Activated CD8-positive, alpha-beta T cell treated with anti-CD3 and anti-CD28 coated beads, Interleukin-2, amount 10 ng/mL, durations not matched to agents 7 days and 5 days (primary cell): ENCODE measurements around the gene ATP4A. TPM values are rescaled to one million over a fixed set of nuclear protein-coding genes. Genes with fewer than 3 reads are reported as not detected.

Experiments
- ATAC-seq: fragments of 150-1000 bp; cut with Tn5 transposase; one replicate; pipeline ENCODE4 v1.10.0; 2021; ENCODE audit warnings: moderate library complexity
- CTCF ChIA-PET: fragments of 350-600 bp; sonication (Branson Sonifier 250); formaldehyde crosslinking; loops from one replicate; lab custom pipeline; 2021; ENCODE audit warnings: antibody characterized with exemption; lab: Charles Lee
- POLR2A ChIA-PET: fragments of 350-600 bp; sonication (Branson Sonifier 250); formaldehyde crosslinking; loops from one replicate; lab custom pipeline; 2021; ENCODE audit warnings: antibody characterized with exemption; lab: Charles Lee
- DNase-seq: peaks from one replicate; pipeline ENCODE4 v3.0.0-alpha.2; 2020
- H3K27ac Mint-ChIP-seq: one replicate; pipeline ENCODE4 v1.8.0; 2021; ENCODE audit warnings: mild to moderate bottlenecking, mixed read lengths
- H3K27me3 Mint-ChIP-seq: one replicate; pipeline ENCODE4 v1.8.0; 2021; ENCODE audit warnings: low read depth, mixed read lengths
- H3K36me3 Mint-ChIP-seq: one replicate; pipeline ENCODE4 v1.8.0; 2021; ENCODE audit warnings: low read depth, mixed read lengths
- H3K4me1 Mint-ChIP-seq: one replicate; pipeline ENCODE4 v1.8.0; 2021; ENCODE audit warnings: low read depth, mixed read lengths
- H3K4me3 Mint-ChIP-seq: one replicate; pipeline ENCODE4 v1.8.0; 2021; ENCODE audit warnings: mild to moderate bottlenecking, mixed read lengths
- H3K9me3 Mint-ChIP-seq: one replicate; pipeline ENCODE4 v1.8.0; 2022; ENCODE audit warnings: mixed read lengths; ENCODE audit not compliant: insufficient read depth
- total RNA-seq, 2 experiments: library from RNA; stranded (reverse); gene quantifications; one replicate each; pipeline ENCODE4 v1.2.3, GENCODE V29; 2021

Gene ATP4A
- total RNA-seq, 2 experiments from 2014 or later = not detected

DNA sequence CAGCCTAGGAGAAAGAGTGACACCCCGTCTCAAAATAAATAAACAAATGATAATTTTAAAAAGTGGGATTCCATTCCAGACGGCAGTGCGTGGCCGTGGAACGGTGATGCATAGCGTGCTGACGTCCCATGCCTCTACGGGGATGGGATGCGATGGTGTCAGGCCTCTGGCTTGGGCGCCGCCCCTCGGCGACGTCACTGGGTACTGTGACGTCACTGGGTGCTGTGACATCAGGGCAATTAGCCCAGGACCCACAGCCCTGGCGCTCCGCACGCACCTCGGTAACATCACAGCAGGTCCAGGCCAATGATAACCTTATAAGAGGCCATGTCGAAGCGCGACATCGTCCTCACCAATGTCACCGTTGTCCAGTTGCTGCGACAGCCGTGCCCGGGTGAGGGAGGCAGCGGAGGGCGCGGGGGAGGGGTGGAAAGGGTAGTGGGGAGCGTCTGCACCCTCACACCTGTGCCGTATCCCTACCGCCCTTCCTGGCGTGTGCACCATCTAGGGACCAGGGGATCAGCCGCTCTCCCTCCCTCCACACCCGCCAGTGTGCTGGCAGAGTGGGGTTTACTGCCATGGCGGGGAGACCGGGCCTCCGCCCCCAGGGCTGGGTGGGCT is 30.1 kb downstream of the ATP4A start, which contains the start of gene GAPDHS:
Gene GAPDHS, plus strand, starts transcription at position 256 of the 621 bp plus-strand sequence. Its CDS starts 72 bp downstream, at position 328.
- no peaks in the 10 kb centered on the region for H3K9me3 Mint-ChIP-seq
- POLR2A ChIA-PET = interaction anchor here (0.6 to 0.7 kb wide), 2 partner anchors 26 to 1085 kb away, joined by 3 to 7 read pairs; no protein-coding TSS in a partner anchor
- ATAC-seq (peak; percentile 18), DNase-seq (no peak)
- peak within 1 kb of the TSS; percentile 60 for H3K4me3 Mint-ChIP-seq
- CTCF ChIA-PET = interaction anchor here (2.8 kb wide), 1 partner anchor 23 kb away, joined by 14 read pairs; no protein-coding TSS in a partner anchor
- H3K27me3 Mint-ChIP-seq = peaks cover 34% of the 10 kb centered on the region
- peak within 1 kb of the TSS; percentile 86 for H3K27ac Mint-ChIP-seq
- no peaks in the 10 kb centered on the region for H3K36me3 Mint-ChIP-seq
- H3K4me1 Mint-ChIP-seq = peaks cover 41% of the 10 kb centered on the region

DNA sequence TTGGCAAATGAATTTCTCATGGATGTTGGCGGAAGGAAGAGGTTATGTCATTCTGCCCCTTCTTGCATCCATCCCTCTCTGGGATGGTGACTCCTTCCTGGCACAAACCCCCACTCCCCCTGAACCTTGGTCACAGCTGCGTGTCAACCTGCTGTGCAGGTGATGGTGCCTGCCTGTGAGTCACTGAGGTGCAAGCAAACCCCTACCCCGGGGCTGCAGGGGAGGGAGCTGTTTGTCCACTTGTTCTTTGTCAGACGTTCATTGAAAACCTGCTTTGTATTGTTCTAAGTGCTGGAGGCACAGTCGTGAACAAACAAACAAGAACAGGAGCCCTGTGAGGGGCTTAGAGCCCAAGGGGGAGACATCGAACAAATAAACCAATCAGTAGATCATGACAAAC is 32.2 kb downstream of the ATP4A start:
- Mint-ChIP-seq H3K9me3 (no peaks in the 10 kb centered on the region), H3K4me1 (peaks cover 31% of the 10 kb centered on the region), H3K4me3 (no peak overlapping the region), H3K27me3 (peaks cover 34% of the 10 kb centered on the region), H3K36me3 (no peaks in the 10 kb centered on the region), H3K27ac (no peak overlapping the region)
- DNase-seq = no peak
- CTCF ChIA-PET = interaction anchor here (1.7 kb wide), 1 partner anchor 21 kb away, joined by 5 read pairs; no protein-coding TSS in a partner anchor
- POLR2A ChIA-PET = no interaction called here
- ATAC-seq = no peak

DNA sequence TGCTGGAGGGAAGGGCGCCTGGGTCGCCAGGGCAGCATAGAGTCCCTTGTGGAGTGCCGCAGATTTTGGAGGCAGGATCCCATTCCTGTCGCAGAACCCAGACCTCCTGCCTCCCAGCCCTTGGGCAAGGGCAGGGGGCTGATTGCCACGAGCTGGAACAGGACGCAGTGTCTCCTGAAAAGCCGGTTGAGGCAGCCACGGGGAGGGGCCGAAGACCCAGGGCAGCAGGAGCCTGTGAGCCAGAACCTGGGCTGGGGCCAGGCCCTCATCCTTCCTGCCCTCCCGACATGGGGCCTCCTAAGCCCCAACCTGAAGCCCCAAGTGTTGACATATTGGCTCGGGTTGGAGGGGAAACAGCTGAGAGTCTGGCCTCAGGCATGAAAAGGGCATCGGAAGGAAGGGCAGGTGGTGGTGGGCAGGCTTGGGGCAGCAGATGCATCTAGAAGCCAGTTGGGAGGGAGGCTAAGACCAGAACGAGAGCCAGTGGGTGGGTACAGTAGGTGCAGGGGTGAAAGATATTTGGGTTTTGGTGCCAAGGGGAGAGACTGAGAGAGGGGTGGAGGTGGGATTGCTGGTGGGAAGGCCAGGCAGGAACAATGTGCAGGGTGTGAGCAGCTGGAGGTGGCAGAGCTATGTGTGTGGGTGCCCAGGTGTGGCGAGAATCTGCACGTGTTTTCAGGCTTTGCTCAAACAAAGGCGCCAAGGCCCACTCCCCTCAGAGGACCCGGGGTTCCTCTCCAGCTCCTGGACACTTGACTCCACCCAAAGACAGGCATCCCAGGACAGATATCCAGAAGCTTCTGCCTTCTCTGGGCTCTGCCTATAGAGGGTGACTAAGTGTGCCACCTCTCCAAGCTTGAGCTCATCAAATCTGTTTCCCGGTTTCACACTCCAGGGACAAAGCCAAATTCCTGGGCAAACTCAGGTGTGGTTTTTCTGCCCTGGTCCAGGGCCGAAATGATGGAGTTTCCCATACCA is 33.9 kb downstream of the ATP4A start:
- POLR2A ChIA-PET = no interaction called here

DNA sequence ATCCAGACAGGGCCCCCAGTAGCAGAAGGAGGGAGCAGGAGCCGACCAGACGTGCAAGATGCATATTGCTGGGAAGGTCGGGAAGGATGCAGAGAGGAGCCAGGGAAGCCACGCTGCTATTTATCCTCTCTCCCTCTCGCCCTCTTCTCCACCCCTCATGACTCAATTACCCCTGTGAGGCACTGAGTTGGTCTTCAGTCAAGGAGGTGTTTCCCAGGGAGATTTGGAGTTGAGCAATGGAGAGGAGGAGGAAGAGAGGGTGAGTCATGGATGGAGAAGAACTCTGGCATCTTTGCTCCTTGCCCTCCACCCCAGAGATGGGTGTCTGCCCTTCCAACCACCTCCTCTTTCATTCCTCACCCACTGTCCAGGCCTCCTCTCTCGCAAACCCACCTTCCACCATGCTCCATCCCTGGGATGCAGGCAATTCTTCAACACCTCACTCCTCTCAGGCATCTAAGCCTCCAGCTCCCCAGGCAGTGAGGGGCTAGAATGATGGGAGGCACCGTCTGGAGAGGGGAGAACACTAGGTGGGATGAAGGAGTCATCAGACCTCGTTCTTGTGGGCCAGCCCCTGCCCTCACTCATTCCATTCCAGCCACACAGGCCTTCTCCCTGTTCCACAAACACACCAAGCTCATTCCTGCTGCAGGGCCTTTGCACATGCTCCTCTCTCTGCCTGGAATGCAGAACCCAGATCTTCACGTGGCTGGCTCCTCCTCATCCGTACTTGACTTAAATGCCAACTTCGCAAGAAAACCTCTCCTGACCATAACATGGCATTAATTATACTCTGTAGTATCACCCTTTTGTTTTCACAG is 35.0 kb downstream of the ATP4A start, which contains the start of gene SBSN:
Gene SBSN, minus strand, starts transcription at position 94 of the 821 bp plus-strand sequence. Its CDS starts 30 bp downstream, at position 64.
- H3K4me1 Mint-ChIP-seq = peaks cover 17% of the 10 kb centered on the region
- no peak for ATAC-seq
- H3K27ac Mint-ChIP-seq = no peak within 1 kb of the TSS
- H3K4me3 Mint-ChIP-seq = no peak within 1 kb of the TSS
- ChIA-PET CTCF (no interaction called here), POLR2A (no interaction called here)
- H3K9me3 Mint-ChIP-seq = no peaks in the 10 kb centered on the region
- no peak for DNase-seq
- H3K27me3 Mint-ChIP-seq = peaks cover 26% of the 10 kb centered on the region
- H3K36me3 Mint-ChIP-seq = no peaks in the 10 kb centered on the region

More for the DNA sequence above, 33.9 kb downstream of the ATP4A start:
- peaks cover 28% of the 10 kb centered on the region for H3K4me1 Mint-ChIP-seq
- no peak for DNase-seq
- CTCF ChIA-PET = interaction anchor here (1.3 kb wide), 1 partner anchor 19 kb away, joined by 3 read pairs; no protein-coding TSS in a partner anchor
- peaks cover 30% of the 10 kb centered on the region for H3K27me3 Mint-ChIP-seq
- no peaks in the 10 kb centered on the region for H3K9me3 Mint-ChIP-seq
- no peaks in the 10 kb centered on the region for H3K36me3 Mint-ChIP-seq
- no peak overlapping the region for H3K4me3 Mint-ChIP-seq
- no peak for ATAC-seq
- H3K27ac Mint-ChIP-seq = peak overlapping the region; percentile 25

DNA sequence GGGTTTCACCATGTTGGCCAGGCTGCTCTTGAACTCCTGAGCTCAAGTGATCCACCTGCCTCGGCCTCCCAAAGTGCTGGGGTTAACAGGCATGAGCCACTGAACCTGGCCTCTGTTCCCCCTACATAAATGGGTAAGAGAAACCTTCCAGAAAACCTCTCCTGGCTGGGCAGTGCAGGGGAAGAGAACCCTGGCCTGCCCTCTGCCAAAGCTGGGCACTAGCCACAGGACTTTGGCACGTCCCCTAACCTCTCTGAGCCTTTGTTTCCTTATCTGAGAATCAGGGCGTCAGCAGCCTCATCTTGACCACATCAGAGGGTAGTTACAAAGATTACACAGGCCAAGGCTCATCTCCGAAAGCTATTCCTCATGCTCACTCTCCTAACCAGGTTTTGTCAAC is 37.6 kb downstream of the ATP4A start:
- Mint-ChIP-seq H3K27ac (no peak overlapping the region), H3K9me3 (no peaks in the 10 kb centered on the region), H3K4me1 (peaks cover 7% of the 10 kb centered on the region), H3K27me3 (peaks cover 15% of the 10 kb centered on the region), H3K36me3 (no peaks in the 10 kb centered on the region), H3K4me3 (no peak overlapping the region)
- ATAC-seq (no peak), DNase-seq (no peak)
- POLR2A ChIA-PET = no interaction called here
- CTCF ChIA-PET = interaction anchor here (0.7 to 1.1 kb wide), 4 partner anchors 12 to 31 kb away, joined by 3 read pairs; no protein-coding TSS in a partner anchor

DNA sequence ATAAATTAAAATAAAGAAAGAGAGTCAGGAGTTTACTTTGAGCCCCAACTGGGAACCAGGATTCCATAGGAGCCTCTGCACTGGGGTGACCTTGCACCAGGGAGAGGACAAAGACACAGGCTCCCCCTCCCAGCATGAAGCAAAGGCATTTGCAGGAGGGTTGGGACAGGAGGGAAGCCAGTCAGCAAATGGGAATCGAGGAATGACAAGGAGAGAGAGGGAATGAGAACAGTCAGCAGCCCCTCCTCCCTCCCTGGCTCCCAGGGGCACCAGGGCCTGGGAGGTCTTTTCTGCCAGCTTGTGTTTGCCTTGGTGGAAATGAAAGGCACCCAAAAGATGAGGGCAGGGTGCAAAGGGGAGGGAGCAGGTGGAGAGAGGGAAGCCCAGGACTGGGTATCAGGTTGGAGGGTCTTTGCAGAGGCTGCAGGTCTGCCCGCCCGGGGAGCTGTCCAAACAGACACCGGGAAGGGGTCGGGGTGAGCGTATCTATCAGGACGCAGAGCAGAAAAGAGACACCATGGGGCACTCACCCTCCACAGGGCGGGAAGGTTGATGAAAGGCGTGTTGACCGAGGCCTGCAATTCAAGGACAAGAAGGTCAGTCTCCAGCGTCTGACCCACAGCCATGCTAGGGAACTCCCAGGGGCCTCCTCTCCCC is 39.1 kb downstream of the ATP4A start:
- H3K27me3 Mint-ChIP-seq = peaks cover 11% of the 10 kb centered on the region
- peaks cover 6% of the 10 kb centered on the region for H3K4me1 Mint-ChIP-seq
- DNase-seq = no peak
- ChIA-PET POLR2A (no interaction called here), CTCF (no interaction called here)
- no peaks in the 10 kb centered on the region for H3K9me3 Mint-ChIP-seq
- no peak overlapping the region for H3K4me3 Mint-ChIP-seq
- no peak overlapping the region for H3K27ac Mint-ChIP-seq
- ATAC-seq = no peak
- no peaks in the 10 kb centered on the region for H3K36me3 Mint-ChIP-seq

DNA sequence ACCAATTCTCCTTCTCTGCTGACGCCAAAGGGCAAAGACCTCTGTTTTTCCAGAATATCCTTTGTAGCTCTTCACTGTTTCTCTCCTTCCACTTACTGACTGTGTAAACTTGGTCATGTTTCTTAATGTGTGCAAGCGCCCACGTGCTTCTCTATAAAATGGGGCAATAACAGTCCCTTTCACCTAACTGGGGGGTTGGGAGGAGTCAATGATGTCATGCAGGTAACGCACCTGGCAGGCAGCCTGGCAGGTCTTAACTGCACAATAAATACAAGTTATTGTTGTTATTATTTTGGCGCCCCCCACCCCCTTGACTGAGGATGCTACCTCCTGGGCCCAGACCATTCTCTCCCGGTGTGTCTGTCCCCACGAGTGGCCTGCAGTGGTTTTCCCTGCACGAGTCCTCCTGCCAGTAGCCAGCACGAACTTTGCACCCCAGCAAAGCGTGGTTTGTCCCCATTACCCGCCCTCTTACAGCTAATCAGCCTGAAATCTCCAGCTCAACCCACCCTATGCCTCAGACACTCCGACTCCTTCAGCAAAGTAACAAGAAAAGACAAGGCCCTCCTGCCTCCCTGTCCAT is 40.6 kb downstream of the ATP4A start:
- CTCF ChIA-PET = no interaction called here

DNA sequence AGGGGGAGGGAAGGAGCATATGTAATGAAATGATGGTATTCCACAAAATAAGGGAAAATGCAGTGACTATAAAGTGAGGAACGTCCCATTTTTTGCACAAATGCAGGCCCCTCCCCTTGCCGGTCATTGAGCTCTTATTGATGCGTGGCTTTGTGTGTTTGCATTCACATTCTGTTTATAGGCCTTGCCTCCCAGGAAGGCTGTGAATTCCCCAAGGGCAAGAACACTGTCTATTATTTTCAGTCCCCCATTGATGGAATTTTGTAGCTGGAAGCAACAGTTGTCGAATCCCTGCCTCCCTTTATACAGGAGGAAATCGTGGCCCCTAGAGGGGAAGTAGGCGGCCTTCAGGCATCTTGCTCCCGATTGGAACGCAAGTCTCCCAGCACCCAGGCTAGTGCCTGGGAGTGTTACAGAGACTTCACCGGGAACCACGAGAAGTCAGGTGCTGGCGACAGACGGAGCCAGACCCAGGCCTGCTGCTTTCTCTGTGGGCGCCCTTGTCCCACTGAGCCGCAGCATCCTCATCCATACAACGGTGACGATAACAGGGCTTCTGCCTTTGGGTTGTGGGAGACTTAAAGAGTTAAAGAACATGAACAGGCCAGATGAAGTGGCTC is 42.2 kb downstream of the ATP4A start:
- DNase-seq = no peak
- POLR2A ChIA-PET = no interaction called here
- CTCF ChIA-PET = interaction anchor here (1.9 to 2.3 kb wide), 2 partner anchors 11 to 27 kb away, joined by 7 read pairs; no protein-coding TSS in a partner anchor

More for the DNA sequence above, 40.6 kb downstream of the ATP4A start:
- H3K27me3 Mint-ChIP-seq = peaks cover 5% of the 10 kb centered on the region
- no peak overlapping the region for H3K27ac Mint-ChIP-seq
- no peaks in the 10 kb centered on the region for H3K9me3 Mint-ChIP-seq
- DNase-seq (no peak), ATAC-seq (no peak)
- no peaks in the 10 kb centered on the region for H3K36me3 Mint-ChIP-seq
- no peak overlapping the region for H3K4me3 Mint-ChIP-seq
- POLR2A ChIA-PET = no interaction called here
- H3K4me1 Mint-ChIP-seq = peaks cover 2% of the 10 kb centered on the region

DNA sequence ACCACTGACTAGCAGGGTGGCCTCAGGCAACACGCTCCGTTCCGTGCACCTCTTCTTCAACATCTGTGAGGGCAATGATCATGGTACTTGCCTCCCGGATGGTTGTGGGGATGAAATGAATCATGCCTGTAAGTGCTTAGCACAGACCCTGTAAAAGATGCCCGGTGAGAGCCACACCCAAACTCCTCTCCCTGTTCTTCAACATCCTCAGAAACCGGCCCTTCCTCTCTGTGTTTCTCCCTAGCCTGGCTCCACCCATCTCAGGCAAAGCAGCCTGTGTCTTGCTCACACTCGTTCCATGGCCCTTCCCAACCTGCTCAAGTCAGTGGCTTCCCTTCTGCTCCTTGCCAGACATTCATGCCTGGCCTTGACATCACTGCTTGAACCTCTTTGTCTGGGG is 44.2 kb downstream of the ATP4A start:
- H3K4me3 Mint-ChIP-seq = no peak overlapping the region
- CTCF ChIA-PET = interaction anchor here (2.3 kb wide), 1 partner anchor 9 kb away, joined by 7 read pairs; no protein-coding TSS in a partner anchor

More for the DNA sequence above, 42.2 kb downstream of the ATP4A start:
- no peaks in the 10 kb centered on the region for H3K9me3 Mint-ChIP-seq
- no peak overlapping the region for H3K4me3 Mint-ChIP-seq
- H3K27ac Mint-ChIP-seq = no peak overlapping the region
- ATAC-seq = no peak
- no peaks in the 10 kb centered on the region for H3K36me3 Mint-ChIP-seq
- H3K27me3 Mint-ChIP-seq = peaks cover 5% of the 10 kb centered on the region
- H3K4me1 Mint-ChIP-seq = peaks cover 2% of the 10 kb centered on the region

DNA sequence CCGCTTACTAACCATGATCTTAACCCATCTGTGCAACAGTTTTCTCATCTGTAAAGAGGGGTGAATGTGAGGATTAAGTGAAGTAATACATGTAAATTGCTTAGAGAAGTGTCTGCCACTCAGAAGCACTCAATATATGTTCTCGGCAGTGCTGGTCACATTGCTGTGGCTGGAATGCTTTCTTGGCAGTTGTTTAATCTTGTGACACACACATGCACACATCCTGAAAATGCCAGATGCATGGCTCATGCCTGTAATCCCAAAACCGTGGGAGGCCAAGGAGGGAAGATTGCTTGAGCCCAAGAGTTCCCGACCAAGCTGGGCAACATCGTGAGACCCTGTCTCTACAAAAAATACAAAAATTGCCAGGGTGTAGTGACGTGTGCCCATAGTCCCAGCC is 45.1 kb downstream of the ATP4A start:
- no peak overlapping the region for H3K27ac Mint-ChIP-seq
- DNase-seq = no peak
- no peaks in the 10 kb centered on the region for H3K4me1 Mint-ChIP-seq
- no peak overlapping the region for H3K4me3 Mint-ChIP-seq
- H3K27me3 Mint-ChIP-seq = peaks cover 11% of the 10 kb centered on the region
- POLR2A ChIA-PET = no interaction called here
- H3K9me3 Mint-ChIP-seq = no peaks in the 10 kb centered on the region
- no peaks in the 10 kb centered on the region for H3K36me3 Mint-ChIP-seq
- CTCF ChIA-PET = interaction anchor here (1.3 kb wide), 1 partner anchor 23 kb away, joined by 4 read pairs; no protein-coding TSS in a partner anchor
- ATAC-seq = no peak

More for the DNA sequence above, 44.2 kb downstream of the ATP4A start:
- Mint-ChIP-seq H3K27me3 (peaks cover 8% of the 10 kb centered on the region), H3K9me3 (no peaks in the 10 kb centered on the region), H3K27ac (no peak overlapping the region), H3K4me1 (no peaks in the 10 kb centered on the region), H3K36me3 (no peaks in the 10 kb centered on the region)
- ATAC-seq (no peak), DNase-seq (no peak)
- POLR2A ChIA-PET = no interaction called here
